Mononuclear cell (primary cell): Measurements from ENCODE around the gene LPAR1. TPM values are rescaled to one million over a fixed set of nuclear protein-coding genes. Genes with fewer than 3 reads are reported as not detected.

Experiments
- H3K27me3 ChIP-seq: 2 replicates; pipeline ENCODE4 v1.6.0; 2011; ENCODE audit warnings: low read length, control low read depth; ENCODE audit not compliant: insufficient read depth
- H3K4me1 ChIP-seq: 2 replicates; pipeline ENCODE4 v1.5.1; 2011; ENCODE audit warnings: mild to moderate bottlenecking, low read length, control low read depth; ENCODE audit not compliant: insufficient read depth
- H3K4me3 ChIP-seq: 2 replicates; pipeline ENCODE4 v1.5.1; 2011; ENCODE audit warnings: mild to moderate bottlenecking, low read length, moderate library complexity
- H3K9me3 ChIP-seq: 2 replicates; pipeline ENCODE4 v1.5.1; 2011; ENCODE audit warnings: low read depth, mild to moderate bottlenecking, control low read depth, low read length
- total RNA-seq: library from RNA; depleted of rRNA; stranded (reverse); fragments of >200 nt; gene quantifications from one replicate; pipeline ENCODE4 v1.2.3, GENCODE V29; 2012

The LPAR1 gene
- total RNA-seq, 1 donor: 1.7 TPM

DNA sequence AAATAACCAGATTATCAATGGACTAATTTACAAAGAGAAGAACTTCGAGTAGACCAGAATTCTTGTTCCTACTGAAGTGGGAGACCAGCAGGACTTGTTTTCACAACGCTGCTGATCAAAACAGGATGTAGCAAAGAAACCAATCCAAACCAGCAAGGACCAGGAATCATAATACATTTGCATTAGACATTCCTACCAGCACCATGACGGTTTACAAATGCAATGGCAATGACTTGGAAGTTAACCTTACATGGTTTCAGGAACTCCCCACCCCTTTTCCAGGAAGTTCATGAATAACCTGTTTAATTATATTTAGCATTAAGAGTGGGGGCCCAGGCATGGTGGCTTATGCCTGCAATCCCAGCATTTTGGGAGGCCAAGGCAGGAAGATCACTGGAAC is 100.0 kb downstream of the LPAR1 start:
- peaks cover 9% of the 10 kb centered on the region for H3K4me1 ChIP-seq
- no peaks in the 10 kb centered on the region for H3K9me3 ChIP-seq

DNA sequence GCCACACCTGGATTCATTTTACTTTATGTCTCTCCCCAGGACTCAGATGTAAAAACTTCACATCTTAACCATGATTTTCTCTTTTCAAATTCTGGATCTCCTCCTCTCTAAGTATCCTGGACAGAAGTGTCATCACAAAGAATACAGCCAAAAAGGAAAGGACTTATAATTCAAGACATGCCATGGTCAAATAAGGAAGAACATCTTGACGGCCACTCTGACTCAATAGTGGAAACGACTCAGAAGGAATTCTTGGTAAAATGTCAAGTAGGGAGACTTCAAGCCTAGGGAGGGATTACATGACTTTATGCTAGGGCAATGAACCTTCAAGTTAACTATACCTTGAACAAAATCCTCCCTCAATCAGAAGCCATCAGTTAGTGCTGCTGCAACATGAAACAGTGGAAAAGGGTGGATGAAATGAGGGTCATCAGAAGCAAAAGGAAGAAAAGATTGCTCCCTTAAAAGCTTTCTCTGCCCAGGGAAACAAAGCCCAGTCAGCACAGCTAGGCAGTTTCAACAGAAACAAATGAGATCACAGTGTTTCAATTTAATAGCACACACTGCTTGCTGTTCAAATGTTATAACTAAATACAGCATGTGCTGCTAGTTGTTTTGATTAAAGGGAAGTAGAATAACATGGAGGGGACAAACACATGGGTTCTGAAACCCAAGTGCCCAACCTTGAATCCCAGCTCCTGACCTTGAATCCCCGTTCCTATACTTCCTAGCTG is 101.4 kb downstream of the LPAR1 start:
- Histone ChIP-seq H3K4me3 (no peak overlapping the region), H3K4me1 (peaks cover 9% of the 10 kb centered on the region), H3K27me3 (no peaks in the 10 kb centered on the region)

More for the DNA sequence above, 100.0 kb downstream of the LPAR1 start:
- Histone ChIP-seq H3K27me3 (no peaks in the 10 kb centered on the region), H3K4me3 (no peak overlapping the region)

DNA sequence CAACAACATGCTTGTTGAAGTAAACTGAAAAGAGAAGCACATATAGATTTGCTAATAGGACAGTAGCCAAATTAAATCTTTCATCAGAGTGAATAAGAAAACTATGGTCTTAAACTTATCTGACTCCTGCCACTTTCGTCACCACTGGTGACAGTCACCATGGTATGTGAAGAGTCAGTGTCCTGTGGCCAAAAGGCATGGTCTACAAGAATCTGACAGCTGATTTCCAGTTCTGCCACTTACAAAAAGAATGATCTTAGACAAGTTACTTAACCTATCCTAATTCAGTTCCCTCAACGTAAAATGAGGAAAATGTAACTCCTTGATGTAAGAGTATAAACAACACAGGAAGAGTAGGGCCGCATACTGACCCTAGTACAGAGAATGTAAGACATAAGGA is 102.0 kb downstream of the LPAR1 start:
- H3K4me3 ChIP-seq: no peak overlapping the region
- no peaks in the 10 kb centered on the region for H3K27me3 ChIP-seq
- no peaks in the 10 kb centered on the region for H3K9me3 ChIP-seq
- peaks cover 9% of the 10 kb centered on the region for H3K4me1 ChIP-seq

More for the DNA sequence above, 101.4 kb downstream of the LPAR1 start:
- no peaks in the 10 kb centered on the region for H3K9me3 ChIP-seq

DNA sequence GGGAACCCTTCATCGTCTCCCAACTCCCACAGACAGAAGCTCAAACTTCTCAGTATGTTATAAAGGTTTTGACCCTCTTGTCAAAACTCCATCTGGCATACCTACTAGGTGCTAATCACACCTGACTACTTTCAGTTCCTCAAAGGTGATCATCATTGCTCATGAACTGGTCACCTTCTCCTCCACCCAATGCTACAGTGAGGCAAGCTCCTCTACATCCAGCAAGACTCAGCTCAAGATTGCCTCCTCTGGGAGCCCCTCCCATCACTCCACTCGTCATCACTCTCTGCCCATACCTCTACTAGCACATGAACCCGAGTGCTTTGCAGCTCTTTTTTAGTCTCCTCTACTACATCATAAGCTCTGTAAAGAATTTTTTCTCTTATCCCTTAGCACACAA is 102.4 kb downstream of the LPAR1 start:
- H3K4me3 ChIP-seq: no peak overlapping the region
- H3K4me1 ChIP-seq: peaks cover 9% of the 10 kb centered on the region
- no peaks in the 10 kb centered on the region for H3K27me3 ChIP-seq
- H3K9me3 ChIP-seq: no peaks in the 10 kb centered on the region

DNA sequence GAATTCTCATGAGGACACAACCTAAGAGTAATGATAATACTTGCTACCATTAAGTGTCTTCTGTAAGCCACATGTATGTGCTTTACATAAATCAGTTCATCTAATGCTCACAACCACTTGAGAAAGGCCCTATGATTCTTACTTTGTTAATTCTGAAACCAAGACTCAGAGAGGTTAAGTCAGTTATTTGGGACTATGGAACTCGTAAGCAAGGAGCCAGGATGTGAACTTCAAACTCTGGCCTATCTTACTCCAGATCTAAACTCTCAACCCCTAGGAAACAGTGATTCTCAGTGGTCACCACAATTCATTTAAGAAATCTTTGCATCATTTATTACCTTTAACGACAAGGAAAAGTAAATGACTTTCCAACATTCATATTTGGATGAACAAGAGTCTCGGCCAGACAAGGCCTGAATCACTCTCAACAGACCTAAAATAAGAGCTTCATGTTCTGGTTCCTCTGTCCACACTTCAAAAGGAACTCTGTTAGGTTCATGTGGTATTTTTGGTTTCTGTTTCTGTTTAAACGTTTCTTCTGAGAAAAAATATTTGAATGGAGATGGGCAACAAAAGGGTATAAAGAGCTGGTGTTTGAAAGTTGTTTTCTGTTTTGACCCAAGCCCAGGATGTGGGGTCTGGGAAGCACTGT is 104.8 kb downstream of the LPAR1 start:
- H3K9me3 ChIP-seq: no peaks in the 10 kb centered on the region
- H3K4me1 ChIP-seq: peaks cover 4% of the 10 kb centered on the region
- H3K4me3 ChIP-seq: no peak overlapping the region
- no peaks in the 10 kb centered on the region for H3K27me3 ChIP-seq

DNA sequence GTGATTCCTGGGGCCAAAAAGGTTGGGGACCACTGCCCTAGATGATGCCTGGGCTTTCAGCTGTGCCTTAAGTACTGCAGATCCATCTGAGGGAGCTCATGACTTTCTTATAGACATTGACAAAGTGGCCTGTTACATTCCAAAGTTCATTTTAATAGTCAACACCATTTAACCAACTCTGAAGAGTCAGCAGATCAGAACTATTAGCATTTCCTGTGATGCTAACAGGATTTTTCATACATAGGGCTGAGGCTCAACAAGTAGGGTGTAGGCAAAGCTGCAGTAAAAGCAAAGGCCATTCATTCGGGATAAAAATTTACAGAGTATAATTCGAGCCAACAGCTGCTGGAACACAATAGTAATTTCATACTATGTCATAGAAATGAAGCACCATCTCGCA is 105.4 kb downstream of the LPAR1 start:
- H3K27me3 ChIP-seq: no peaks in the 10 kb centered on the region

DNA sequence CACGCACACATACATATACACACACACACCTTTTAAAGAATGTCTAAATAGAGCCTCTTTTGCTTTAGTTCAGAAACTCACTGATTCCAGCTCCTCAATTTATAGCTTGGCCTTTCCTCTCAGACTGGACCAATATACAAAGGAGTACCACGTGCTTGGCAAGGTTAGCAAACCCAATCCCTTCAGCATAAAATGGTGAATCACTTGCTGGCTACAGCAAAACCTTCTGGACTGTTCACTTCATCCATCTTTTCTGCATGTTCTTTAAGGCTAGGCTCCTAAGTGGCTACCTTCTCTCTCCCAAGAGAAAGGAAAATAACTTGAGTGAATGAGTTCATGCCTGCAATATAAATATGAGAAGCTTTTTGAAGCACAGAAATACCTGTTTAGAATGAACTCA is 109.7 kb downstream of the LPAR1 start:
- no peaks in the 10 kb centered on the region for H3K9me3 ChIP-seq
- no peak overlapping the region for H3K4me3 ChIP-seq

More for the DNA sequence above, 105.4 kb downstream of the LPAR1 start:
- Histone ChIP-seq H3K4me1 (peaks cover 4% of the 10 kb centered on the region), H3K9me3 (no peaks in the 10 kb centered on the region), H3K4me3 (no peak overlapping the region)

DNA sequence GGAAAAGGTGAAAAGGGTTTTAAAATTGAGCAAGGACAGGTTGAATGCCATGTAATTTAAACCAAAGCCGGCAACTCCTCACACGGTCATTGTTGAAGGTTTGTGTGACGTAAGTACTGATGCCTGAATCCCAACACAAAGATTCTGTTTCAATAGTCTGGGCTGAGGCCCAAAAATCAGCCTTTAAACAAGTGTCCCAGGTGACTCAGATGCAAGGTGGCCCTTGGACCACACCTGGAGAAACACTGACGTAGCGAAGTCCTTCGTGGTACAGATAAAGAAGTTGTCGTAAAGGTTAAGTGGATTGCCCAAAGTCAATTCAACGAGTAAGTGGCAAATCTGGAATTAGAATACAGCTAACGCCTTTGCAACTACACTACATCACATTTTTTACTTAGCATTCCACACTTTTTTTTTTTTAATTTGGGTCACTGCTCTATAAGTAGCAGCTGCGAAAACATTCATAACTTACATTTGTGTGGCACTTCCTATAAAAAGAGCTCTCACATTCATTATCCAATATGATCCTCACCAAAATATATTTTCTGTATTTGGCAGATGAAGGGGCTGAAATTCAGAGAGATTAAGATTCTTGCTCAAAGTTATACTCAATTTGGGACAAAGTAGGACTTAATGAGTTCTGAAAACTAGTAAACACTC is 111.3 kb downstream of the LPAR1 start:
- H3K4me1 ChIP-seq: no peaks in the 10 kb centered on the region
- no peaks in the 10 kb centered on the region for H3K27me3 ChIP-seq
- no peaks in the 10 kb centered on the region for H3K9me3 ChIP-seq
- no peak overlapping the region for H3K4me3 ChIP-seq

More for the DNA sequence above, 109.7 kb downstream of the LPAR1 start:
- peaks cover under 1% of the 10 kb centered on the region for H3K4me1 ChIP-seq
- H3K27me3 ChIP-seq: no peaks in the 10 kb centered on the region

DNA sequence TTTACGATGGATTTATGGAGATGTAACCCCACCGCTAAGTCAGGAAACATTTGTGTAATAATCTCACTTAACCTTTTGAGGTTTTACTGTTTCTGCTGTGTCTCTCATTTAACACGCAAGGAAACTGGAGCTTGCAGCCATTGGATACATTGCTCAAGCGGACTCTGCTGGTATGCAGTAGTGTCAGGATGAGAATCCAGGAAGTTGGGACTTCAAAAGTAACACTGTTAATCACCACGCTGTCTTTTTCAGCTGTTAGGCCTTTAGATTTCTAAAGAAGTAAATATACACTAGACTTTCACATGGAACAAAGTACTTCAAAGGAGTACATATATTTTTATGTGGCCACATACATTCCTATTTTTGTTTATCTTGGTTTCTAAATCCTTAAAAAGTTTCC is 114.7 kb downstream of the LPAR1 start:
- H3K9me3 ChIP-seq: no peaks in the 10 kb centered on the region
- H3K4me3 ChIP-seq: no peak overlapping the region
- H3K27me3 ChIP-seq: no peaks in the 10 kb centered on the region
- H3K4me1 ChIP-seq: peaks cover 9% of the 10 kb centered on the region

DNA sequence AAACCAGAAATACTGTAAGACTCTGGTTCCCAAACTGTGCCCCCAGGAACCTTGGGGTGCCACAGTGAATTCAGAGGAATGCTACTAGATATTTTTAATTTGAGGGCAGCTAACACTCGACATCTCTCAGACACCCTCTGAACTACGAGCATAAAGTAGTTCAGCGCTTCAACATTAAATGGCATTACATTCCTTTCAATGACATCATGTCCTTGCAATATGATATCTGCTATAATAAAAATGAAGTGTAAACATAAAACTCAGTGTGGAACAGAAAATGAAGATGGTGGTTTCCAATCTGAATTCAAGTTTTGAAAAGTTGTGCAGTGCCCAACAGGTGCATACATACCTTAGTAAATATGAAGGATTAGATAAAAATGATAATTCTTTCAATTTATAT is 116.1 kb downstream of the LPAR1 start:
- peaks cover 9% of the 10 kb centered on the region for H3K4me1 ChIP-seq

DNA sequence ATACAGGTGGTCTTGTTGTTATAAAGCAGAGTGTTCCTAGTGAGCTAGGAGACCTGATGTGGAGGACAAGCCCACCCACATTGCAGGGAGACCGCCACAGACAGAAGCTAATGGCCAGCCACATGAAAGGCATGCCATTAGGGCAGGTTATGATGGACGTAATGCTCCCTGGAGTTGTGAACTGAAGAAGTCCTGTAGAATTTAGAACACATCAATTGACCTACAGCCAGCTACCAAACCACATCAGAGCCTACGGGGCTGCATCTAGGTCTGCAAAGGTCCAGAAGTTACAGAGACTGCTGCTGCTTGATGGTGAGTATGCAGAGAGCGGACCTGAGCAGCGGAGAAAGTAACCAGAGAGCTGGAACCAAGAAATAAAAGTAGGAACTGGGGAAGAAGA is 116.6 kb downstream of the LPAR1 start:
- no peak overlapping the region for H3K4me3 ChIP-seq
- H3K4me1 ChIP-seq: peaks cover 9% of the 10 kb centered on the region
- no peaks in the 10 kb centered on the region for H3K27me3 ChIP-seq
- no peaks in the 10 kb centered on the region for H3K9me3 ChIP-seq

More for the DNA sequence above, 116.1 kb downstream of the LPAR1 start:
- Histone ChIP-seq H3K4me3 (no peak overlapping the region), H3K9me3 (no peaks in the 10 kb centered on the region), H3K27me3 (no peaks in the 10 kb centered on the region)

DNA sequence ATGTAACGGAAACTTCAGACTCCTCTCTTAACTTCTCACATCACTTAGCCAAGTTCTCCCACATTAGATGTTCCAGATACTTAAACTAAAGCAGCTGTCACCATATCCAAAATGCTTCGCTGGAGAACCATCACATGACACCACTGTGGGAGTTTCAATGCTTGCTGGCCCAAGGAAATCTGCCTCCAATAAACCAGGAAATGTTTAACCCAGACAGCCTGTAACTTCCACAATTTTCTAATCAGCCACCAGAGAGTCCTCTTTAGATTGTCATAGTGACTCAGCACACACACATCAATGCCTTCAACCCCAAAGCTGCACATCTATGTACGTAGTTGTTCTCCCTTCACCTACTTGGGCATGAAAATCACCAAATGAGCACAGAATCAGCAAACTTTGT is 118.7 kb downstream of the LPAR1 start:
- Histone ChIP-seq H3K4me1 (peaks cover 9% of the 10 kb centered on the region), H3K27me3 (no peaks in the 10 kb centered on the region), H3K9me3 (no peaks in the 10 kb centered on the region), H3K4me3 (no peak overlapping the region)

DNA sequence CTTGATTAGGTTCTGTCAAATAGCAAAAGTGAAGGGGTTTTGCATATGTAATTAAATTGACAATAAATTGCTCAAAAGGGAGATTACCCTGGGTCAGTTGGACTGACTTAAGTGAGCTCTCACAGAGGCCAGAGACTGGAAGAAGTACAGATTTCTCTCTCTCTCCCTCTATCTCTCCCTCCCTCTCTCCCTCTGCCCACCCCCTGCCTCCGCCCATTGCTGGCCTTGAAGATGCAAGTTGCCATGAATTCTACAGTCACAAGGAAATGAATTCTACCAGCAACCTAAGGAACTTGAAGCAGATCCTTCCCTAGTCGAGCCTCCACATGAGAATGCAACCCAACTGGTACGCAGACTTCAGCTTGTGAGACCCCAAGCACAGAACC is 119.2 kb downstream of the LPAR1 start:
- Histone ChIP-seq H3K27me3 (no peaks in the 10 kb centered on the region), H3K4me1 (peaks cover 9% of the 10 kb centered on the region), H3K9me3 (no peaks in the 10 kb centered on the region), H3K4me3 (no peak overlapping the region)

DNA sequence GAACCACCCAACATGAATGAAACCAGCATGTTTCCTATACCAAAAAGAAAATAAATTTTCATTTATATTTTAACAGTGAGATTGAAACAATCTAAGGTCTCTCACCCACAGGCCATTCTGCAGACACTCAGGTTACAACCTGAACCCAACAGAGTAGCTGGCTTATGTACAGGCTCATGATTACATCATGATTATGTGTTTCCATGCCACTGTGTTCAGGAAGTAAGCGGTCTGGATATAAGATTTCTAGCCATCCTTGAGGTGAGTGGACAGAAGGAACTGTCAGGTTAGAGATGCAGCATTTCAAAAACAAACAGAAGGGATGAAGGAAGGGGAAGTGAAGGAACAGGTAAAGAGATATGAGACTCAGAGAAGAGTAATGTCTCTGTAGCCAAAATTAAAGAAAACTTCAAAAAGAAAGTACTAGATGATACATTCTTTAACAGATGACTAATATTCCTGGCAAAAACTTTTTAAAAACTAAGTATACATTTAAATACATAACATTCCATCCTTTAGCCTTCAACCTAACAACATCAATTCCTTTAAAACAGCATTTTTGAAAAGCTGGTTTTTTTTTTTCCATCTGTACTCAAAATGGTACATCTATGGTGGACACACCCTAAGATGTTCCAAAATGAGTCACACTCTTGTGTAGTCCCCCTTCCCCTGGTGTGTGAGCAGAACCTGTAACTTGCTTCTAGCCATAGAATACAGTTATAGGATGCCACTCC is 119.8 kb downstream of the LPAR1 start:
- Histone ChIP-seq H3K4me1 (peaks cover 9% of the 10 kb centered on the region), H3K4me3 (no peak overlapping the region), H3K27me3 (no peaks in the 10 kb centered on the region), H3K9me3 (no peaks in the 10 kb centered on the region)

DNA sequence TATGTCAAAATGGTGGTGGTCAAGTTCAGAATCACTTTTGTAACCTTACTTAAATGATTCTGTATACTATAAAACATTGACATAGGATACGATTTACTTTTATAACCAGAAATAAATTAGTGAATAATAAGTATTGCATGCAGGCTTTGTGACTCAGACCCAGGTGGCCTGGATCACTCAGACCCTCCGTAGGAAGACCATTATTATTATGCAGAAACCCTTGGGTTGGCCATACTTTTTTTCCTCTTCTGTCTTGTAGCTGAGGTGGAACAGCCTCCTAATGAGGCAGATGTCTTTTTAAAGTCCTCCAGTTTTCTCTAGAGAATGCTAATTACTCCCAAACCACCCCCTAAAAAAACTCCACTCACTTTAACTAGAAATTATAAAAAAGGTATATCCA is 121.9 kb downstream of the LPAR1 start:
- H3K4me3 ChIP-seq: no peak overlapping the region
- peaks cover 9% of the 10 kb centered on the region for H3K4me1 ChIP-seq
- H3K27me3 ChIP-seq: no peaks in the 10 kb centered on the region
- H3K9me3 ChIP-seq: peaks cover 4% of the 10 kb centered on the region
